ENCODE data around the gene ADPGK.
"Not testable (repeated sequence)": the region's sequence is repeated elsewhere in the genome, so short reads cannot be mapped to it uniquely, and the experiment has no call there.

The ADPGK gene

DNA sequence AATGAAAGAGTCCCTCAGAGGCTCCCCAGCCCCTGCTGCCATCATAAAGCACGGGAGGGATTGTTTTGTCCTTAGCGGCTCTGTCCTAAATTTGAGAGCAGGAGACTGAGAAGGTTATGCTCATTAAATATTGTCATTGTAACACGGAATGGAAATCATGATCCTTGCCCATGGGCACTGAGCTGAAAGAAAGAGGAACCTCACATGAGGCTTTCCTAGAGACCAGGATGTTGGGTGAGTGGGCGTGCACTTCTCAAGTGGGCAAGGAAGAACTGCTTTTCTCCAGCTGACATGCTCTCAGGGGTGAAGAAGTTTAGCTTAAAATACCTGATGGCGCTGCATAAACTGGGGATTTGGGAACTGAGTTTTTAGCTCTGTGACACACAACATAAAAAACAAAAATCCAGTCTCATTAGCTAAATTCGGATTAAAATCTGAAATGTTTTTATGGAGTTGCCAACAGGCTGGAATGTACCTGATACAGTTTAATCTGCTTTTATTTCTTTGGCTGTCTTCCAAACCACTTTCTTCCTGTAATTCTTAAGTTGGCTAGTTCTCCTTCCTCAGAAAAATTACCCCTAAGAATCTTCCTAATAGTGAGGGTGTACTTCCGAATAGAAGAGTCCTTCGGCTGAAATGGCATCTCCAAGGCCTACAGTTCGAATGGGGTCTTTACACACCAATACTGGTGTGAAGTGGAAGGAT lies 31.7 kb downstream of the ADPGK start:
- DNase-seq, result peak in 9 of 51 donors; percentile 2 to 19 (median 9)

DNA sequence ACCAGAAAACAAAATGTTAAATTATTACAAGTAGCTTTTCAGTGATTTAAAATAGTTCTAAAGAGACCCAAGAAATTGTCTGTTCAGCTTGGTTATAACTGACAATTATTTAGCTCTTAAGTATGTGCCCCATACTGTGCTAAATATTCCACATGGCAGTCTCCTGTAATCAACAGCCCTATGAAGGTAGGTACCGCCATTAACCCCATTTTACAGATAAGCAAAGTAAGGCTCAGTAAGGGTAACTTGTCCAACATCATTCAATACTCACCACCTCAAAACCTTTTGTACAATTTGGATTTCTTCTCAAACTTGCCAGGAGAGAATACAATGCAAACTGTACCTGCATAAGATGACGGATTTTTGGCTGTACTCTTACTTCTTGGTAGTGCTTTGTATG lies 33.9 kb downstream of the ADPGK start:
- no peak for DNase-seq

DNA sequence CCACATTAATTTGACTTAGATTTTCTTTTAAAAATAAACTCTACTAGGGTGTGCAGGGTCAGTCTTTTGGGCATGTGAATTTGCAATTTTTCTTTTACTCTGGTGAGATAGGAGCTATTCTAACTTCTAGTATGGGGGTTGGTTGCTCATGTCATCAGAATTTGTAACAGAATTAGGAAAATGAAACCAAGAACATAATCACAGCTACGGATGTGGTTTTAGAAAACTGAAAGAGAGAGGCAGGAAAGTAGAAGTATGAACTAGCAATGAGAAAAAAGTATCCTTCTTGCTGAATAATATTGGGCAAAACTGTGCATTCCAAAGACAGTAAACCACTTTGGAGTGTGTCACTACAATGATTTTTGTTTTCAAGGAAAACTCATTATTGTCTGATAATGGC lies 43.3 kb downstream of the ADPGK start:
- DNase-seq, result no peak

DNA sequence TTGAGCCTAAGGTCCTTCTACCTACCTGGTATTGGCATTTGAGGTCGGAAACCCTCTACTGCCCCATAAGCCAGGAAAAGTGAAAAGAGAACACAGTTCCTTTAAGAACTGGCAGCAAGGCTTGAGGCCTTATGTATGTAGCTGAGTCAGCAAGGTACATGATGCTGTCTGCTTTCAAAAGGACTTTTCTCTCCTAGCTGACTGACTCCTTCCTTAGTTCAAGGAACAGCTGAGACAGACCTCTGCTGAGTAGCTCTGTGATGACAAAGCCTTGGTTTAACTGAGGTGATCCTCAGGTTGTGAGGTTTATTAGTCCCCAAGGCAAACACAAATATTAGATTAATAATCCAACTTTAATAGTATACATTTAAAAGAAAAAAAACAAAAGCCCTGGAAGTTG lies 45.8 kb downstream of the ADPGK start:
- DNase-seq, result no peak

DNA sequence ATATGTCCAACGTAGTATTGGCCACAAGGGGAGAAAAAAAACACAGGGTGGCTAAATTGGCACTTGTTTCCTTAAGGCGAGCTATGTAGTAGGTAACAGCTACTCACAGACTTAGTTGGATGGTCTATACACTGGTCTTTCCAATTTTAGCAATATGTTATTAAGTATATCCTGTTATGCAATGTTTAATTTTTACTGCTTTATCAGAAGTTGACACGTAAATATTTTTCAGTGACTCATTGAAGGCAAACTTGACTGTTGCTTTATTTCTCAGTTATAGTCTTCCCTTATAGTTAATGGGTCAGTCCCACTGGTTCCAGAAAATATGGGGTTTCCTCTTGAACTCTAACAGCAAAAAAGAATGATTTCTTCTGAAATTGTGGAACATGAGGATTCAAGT lies 46.5 kb downstream of the ADPGK start:
- no peak for DNase-seq

DNA sequence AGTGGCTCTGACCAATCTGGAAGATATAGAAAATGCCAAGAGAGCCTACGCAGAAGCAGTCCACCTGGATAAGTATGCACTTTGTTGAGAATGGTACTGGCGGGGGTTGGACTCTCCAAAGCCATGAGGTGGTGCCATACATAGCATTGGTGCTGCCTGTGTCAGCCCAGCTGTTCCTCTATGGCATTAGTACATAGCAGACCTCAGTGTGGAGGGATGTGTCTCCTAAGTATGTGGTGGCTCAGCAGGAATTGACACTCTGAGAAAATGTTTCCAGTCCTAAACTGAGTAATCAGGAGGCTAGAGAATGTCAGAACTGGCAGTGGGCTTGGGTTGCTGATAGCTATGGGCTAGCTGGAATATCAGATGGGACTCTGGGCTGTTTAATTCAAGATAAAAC lies 48.4 kb downstream of the ADPGK start:
- no peak for DNase-seq

DNA sequence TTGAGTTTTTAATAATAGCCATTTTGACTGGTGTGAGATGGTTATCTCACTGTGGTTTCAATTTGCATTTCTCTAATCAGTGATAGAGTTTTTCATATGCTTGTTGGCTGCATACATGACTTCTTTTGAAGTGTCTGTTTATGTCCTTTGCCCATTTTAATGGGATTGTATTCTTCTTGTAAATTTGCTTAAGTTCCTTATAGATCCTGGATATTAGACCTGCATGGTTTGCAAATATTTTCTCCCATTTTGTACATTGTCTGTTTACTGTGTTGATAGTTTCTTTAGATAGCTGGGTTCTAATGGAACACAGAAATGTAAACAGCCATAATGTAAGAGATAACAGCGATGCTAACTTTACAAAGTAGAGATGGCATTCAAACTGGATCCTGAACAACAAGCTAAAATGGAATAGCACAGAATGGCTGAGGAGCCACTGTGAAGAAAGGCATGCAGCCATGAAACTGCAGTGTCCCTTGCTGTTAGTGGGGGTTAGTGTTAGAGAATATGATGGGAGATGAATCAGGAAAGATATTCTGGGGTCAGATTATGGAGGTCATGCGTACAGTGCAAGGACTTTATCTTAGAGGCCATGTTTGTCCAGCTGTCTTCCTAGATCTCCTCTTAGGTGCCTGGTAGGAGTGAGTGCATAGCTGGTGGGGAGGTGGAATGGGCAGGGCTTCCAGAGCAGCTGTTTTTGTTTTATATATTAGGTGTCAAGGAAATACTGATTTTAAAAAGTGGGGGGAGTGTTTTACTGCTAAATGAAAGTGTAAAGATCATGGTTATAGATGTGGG lies 49.4 kb downstream of the ADPGK start:
- DNase-seq, result no peak

DNA sequence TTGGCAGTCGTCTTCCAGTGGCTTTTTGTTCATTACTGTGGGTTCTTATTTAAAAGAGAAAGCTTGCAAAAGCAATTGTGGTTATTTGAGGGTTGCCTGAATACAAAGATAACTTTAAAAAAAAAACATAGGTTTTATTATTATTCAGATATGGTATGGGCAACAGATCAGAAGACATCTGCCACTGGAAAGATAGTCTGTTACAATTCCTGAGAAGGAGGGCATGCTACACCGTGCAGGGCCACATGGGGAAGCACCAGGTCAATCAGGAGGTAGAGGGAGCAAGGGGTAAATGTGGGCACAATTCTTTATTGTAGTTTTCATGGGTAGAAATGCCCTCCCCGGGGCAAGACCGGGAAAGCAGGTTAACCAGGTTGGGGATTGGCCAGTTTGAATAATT lies 51.0 kb downstream of the ADPGK start:
- no peak for DNase-seq

DNA sequence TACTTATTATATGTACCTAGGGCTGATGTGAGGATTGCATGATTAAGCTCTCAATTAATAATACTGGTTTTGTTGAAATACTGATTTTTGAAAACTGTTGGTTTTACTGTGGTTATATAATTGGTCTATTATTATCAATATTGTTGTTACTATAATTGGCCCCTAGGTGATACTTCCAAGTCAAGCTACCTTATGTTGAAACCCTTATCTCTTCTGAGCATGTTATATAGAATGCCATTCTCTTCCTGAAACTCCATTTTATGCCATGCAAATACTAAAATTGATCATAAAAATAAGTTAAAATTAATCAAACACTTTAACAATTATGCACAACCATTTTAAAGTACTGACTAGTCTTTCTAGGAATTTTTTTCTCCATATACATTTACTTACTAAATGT lies 51.5 kb downstream of the ADPGK start:
- no peak for DNase-seq

DNA sequence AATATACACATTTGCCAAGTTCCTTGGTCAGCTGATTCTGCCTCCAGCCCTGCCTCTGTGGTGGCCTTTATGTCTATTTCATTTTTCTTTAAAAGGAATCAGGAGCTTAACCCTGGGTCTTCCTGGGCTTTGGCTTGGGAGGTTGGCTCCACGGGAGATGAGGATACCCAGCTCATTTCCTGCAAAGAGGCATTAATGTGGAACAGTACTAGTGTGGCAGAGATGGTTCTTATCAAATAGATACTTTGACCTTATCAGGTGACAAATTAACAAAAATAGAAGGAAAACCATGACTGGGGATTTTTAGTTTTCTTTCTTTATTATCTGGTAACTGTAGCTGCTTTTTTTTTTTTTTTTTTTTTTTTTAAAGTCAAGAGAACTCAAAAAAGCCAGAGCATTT lies 54.7 kb downstream of the ADPGK start:
- peak in 1 of 51 donors; percentile 1 for DNase-seq

DNA sequence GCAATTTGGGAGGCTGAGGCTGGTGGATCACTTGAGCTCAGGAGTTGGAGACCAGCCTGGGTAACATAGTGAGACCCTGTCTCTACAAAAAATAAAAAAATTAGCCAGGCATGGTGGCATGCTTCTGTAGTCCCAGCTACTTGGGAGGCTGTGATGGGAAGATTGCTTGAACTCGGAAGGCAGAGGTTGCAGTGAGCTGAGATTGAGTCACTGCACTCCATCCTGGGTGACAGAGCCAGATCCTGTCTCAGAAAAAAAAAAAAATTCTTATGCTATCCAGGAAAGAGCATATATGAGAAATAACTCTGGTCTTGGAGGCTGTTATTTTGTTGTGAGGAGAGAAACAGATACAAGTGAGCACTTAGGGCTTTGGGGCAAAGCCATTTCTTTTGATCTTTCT lies 55.3 kb downstream of the ADPGK start:
- not testable (repeated sequence) for DNase-seq

DNA sequence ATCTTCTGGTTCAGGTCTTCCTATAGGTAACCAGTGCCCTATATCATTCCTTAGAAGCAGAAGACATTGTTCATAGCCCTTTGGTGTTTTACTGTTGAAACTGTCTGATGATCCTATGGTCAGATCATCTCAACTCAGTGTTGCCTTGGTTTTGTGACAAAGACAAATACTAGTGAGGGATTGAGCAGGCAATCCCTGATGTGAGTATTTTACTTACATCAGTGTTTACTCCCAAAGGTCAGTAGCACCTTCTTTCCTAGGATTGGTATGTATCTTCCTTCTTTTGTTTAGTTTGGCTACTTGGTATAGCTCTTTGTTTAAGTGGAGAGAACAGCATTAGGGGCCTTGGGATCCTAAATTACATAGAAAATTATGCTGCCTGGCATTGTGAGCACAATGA lies 56.4 kb downstream of the ADPGK start:
- DNase-seq, result no peak

DNA sequence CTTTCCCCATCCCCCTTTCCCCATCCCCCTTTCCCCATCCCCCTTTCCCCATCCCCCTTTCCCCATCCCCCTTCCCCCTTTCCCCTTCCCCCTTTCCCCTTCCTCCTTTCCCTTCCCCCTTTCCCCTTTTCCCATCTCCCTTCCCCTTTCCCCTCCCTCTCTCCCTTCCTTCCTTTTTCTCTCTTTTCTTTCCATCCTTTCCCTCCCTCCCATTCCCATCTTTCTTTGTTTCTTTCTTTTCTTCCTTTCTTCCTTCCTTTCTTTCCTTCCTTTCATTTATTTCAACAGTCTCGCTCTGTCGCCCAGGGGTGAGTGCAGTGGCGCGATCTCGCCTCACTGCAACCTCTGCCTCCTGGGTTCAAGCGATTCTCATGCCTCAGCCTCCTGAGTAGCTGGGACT lies 57.7 kb downstream of the ADPGK start:
- DNase-seq, result not testable (repeated sequence)

DNA sequence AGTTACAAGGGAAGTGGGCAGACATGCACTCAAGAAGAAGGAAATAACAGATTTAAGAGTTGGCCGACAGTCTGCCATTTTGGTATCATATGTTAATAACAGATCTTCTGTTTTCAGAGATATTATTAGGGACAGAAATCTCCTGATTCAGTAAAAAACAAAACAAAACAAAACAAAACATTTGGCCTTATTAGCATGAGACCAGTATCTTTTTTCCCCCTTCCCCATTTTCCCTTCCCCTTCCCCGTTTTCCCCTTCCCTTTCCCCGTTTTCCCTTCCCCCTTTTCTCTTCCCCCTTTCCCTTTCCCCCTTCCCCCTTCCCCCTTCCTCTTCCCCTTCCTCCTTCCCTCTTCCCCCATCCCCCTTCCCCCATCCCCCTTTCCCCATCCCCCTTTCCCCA lies 58.1 kb downstream of the ADPGK start:
- no peak for DNase-seq

DNA sequence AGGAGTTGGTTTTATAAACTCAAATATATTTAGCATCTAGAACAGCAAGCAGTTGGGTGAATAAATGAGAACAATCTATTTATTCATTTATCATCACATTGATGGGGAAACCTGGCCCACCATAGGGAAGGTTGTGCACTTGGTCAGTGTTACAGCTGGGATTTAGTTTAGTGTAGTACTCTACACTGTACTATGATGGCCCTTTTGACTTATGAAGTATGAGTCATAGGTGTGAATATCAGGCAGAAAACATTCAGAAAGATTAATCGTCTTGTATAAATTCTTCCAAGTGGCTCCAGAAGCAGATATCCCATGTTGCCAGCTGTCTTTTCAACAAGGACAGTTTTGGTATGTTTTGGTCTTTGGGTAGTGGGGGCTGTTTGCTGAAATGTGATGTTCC lies 59.5 kb downstream of the ADPGK start:
- no peak for DNase-seq

DNA sequence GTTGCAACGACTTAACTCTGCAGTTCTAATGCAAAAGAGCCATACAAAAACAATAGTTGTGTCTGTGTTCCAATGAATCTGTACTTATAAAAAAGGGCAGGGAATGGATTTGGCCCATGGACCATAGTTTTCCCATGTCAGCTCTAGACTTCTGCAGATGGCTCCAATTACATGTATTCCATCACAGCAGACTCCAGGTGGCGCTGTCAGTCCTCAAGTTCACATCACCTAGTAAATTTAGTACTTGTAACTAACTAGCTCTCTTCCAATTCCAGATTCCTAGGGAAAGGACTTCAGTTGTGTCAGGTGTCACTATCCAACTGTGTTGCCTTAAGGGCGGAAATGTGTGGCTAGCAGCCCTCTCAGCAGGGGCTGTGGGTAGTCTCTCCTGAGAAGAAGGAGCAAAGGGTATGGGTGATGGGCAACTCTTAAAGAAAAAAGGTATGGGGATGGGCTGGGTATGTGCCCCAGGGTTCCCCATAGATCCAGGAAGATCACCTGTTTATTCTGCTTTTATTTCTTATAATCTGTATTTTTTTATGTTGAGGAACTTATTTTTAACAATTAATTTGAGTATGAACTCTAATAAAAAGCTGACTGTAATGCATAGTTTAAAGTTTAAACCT lies 61.4 kb downstream of the ADPGK start:
- DNase-seq, result peak in 25 of 51 donors; percentile 0 to 52 (median 16)

DNA sequence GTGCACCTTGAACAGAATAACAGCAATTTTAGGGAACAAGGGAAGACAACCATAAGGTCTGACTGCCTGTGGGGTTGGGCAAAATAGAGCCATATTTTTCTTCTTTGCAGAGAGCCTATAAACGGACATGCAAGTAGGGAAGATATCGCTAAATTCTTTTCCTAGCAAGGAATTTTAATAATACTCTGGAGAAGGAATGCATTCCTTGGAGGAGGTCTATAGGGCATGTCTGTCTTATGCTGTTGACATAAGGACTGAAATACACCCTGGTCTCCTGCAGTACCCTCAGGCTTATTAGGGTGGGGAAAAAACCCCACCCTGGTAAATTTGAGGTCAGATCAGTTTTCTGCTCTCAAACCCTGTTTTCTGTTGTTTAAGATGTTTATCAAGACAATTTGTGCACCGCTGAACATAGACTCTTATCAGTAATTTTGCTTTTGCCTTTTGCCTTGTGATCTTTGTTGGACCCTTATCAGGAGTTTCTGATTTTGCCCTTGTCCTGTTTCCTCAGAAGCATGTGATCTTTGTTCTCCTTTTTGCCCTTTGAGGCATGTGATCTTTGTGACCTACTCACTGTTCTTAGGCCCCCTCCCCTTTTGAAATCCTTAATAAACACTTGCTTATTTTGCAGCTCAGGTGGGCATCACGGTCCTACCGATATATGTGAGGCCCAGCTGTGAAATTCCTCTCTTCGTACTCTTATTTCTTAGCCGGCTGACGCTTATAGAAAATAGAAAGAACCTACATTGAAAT lies 74.8 kb downstream of the ADPGK start:
- not testable (repeated sequence) for DNase-seq

DNA sequence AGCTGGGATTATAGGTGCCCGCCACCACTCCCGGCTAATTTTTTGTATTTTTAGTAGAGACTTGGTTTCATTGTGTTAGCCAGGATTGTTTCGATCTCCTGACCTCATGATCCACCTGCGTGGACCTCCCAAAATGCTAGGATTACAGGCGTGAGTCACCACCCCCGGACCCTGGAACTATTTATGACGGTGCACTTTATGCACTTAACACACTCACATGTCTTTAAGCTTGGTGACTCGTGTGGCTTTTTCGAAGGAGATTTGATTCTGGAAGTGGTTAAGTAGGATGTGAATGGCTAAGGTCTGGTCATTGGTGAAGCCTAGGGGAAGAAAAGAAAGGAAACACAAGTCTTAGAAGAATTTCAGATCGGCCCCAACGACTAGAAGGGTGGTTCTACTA lies 77.3 kb downstream of the ADPGK start:
- no peak for DNase-seq
